ENCODE results near the gene LRWD1.

DNA sequence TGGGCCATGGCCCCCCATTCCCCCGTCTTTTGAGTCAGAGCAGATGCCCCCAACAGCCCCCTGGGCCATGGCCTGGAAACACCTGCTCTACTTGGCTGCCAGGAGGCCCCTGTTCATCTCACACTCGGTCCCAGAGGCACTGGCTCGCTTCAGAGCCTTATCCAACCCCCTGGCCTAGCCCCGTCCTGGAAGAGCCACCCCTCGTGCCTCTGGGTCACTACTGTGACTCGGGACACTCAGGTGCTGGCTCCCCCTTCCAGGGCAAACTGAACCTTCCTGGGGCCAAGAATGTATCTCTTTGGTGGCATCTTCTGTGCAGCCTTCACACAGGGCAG lies 7.0 kb downstream of the LRWD1 start:
- TF ChIP-seq POLR2A (IDR thresholded peaks at IDR 0.05; ENCODE audit: low read length) (no peak), GATA1 (IDR thresholded peaks at IDR 0.05; ENCODE audit: low read depth, low read length) (no peak)

Data from erythroblast (primary cell).